ENCODE data around the gene KIF1C. TPM values are rescaled to one million over a fixed set of nuclear protein-coding genes. Genes with fewer than 3 reads are reported as not detected.

Gene KIF1C
- total RNA-seq, 1 experiment from 2014 or later = 85.6 TPM

DNA sequence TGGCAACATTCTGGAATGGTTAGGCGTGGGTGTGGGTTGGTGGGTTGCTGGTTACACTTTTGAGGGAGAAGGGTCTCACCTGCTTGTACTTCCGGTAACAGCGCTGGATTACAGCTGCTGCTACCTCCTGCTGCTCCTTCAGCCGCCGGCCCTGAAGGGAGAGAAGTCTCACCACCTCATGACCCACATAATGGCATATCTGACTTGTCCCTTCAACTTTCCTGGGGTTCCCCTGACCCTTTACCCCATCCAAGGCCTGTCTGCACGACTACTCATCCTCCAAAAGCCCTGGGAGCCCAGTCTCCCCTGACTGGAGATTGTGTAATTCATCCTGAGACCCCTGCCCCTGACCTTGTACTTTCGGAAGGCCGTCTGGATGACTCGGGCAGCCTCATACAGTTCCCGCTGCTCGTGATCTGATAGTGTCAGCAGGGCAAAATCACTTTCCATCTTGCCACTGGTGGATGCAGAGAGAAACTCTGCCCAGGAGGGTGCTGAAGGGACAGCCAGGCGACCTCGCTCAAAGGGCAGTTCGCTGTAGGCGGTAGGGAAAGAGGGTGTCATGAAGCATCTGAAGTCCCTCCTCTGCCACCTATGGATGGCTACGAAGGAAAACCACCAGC, 28.1 kb upstream of the KIF1C start:
- no peak overlapping the region for H3K23ac ChIP-seq (ENCODE audit: insufficient read length, low read depth, low read length)
- H3K27ac Mint-ChIP-seq = peak overlapping the region in 2 of 3 experiments; percentile 17 to 56; a peak in 4 of 7 replicates
- H3K9ac ChIP-seq (ENCODE audit: extremely low read depth, insufficient read length, low read length) = peak overlapping the region; percentile 63

More for the DNA sequence above, 28.1 kb upstream of the KIF1C start:
- Mint-ChIP-seq H3K27me3 (ENCODE audit: low read depth) (peaks cover 20% of the 10 kb centered on the region), H3K4me3 (no peak overlapping the region), H3K9me3 (peaks cover 5 to 19% of the 10 kb centered on the region in 2 experiments; a peak in 4 of 5 replicates), H3K36me3 (ENCODE audit: insufficient read depth in 1 of 3, low read depth in 3 of 3) (peaks cover 32 to 47% (median 44%) of the 10 kb centered on the region in 3 experiments), H3K4me1 (peaks cover 36 to 38% of the 10 kb centered on the region in 2 experiments)
- Histone ChIP-seq H2BK5ac (ENCODE audit: insufficient read length, low read length) (no peak overlapping the region), H3K18ac (ENCODE audit: insufficient read length, low read depth, low read length) (no peak overlapping the region), H3K27ac (ENCODE audit: insufficient read length, low read depth, low read length) (no peak overlapping the region), H4K20me1 (ENCODE audit: control insufficient read depth, insufficient read depth, insufficient read length) (no peaks in the 10 kb centered on the region), H3K14ac (ENCODE audit: insufficient read depth, low read length) (no peak overlapping the region), H3K23me2 (ENCODE audit: insufficient read length, low read depth, low read length, poor library complexity, severe bottlenecking) (peaks cover 23% of the 10 kb centered on the region), H2AK5ac (ENCODE audit: insufficient read length, low read length) (no peak overlapping the region), H3K9me3 (ENCODE audit: control insufficient read depth, low read depth, low read length) (no peaks in the 10 kb centered on the region), H4K8ac (replicated peaks; ENCODE audit: insufficient read length, low read depth, low read length) (no peak overlapping the region), H3T11ph (ENCODE audit: low read length) (no peak overlapping the region), H2BK120ac (ENCODE audit: low read depth, low read length, poor library complexity, severe bottlenecking) (no peak overlapping the region), H2BK20ac (ENCODE audit: low read depth, low read length, poor library complexity, severe bottlenecking) (no peak overlapping the region), H3K27me3 (ENCODE audit: insufficient read depth, low read length) (peaks cover 5% of the 10 kb centered on the region; the same call in 1 of the 2 replicates), H2AFZ (ENCODE audit: low read length) (no peak overlapping the region), H3K4ac (ENCODE audit: low read depth, low read length) (no peak overlapping the region), H3K4me1 (ENCODE audit: insufficient read depth, low read length) (peaks cover 10% of the 10 kb centered on the region; the same call in 1 of the 2 replicates), H4K91ac (ENCODE audit: insufficient read length, low read depth, low read length) (no peak overlapping the region), H3K79me1 (ENCODE audit: insufficient read depth, low read depth, low read length, poor library complexity, severe bottlenecking) (peaks cover 2% of the 10 kb centered on the region), H3K56ac (ENCODE audit: insufficient read length, low read depth, low read length) (no peak overlapping the region), H2BK15ac (ENCODE audit: low read depth, low read length) (no peak overlapping the region), H4K5ac (ENCODE audit: insufficient read length, low read depth, low read length) (no peak overlapping the region), H3K4me2 (ENCODE audit: insufficient read depth, insufficient read length, low read length) (peak overlapping the region; percentile 77), H3K79me2 (ENCODE audit: insufficient read depth, low read length) (peaks cover 2% of the 10 kb centered on the region; the same call in 1 of the 2 replicates), H2BK12ac (ENCODE audit: insufficient read length, low read depth, low read length) (no peak overlapping the region)
- WGBS (ENCODE audit: extremely low coverage, insufficient read length, low lambda C conversion rate) = no CpG with 5 or more reads among the region's 16 CpGs
- TF ChIP-seq, protein P1, sequence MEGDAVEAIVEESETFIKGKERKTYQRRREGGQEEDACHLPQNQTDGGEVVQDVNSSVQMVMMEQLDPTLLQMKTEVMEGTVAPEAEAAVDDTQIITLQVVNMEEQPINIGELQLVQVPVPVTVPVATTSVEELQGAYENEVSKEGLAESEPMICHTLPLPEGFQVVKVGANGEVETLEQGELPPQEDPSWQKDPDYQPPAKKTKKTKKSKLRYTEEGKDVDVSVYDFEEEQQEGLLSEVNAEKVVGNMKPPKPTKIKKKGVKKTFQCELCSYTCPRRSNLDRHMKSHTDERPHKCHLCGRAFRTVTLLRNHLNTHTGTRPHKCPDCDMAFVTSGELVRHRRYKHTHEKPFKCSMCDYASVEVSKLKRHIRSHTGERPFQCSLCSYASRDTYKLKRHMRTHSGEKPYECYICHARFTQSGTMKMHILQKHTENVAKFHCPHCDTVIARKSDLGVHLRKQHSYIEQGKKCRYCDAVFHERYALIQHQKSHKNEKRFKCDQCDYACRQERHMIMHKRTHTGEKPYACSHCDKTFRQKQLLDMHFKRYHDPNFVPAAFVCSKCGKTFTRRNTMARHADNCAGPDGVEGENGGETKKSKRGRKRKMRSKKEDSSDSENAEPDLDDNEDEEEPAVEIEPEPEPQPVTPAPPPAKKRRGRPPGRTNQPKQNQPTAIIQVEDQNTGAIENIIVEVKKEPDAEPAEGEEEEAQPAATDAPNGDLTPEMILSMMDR (conservative IDR thresholded peaks at IDR 0.05) = no peak
- no peak for DNase-seq

Data from H9 (cell line).